GM19324 (cell line): ENCODE results near the gene NR3C1.

ENCODE experiments used
- ATAC-seq: cut with Tn5 transposase; IDR thresholded peaks from one replicate; pipeline ENCODE4 v1.9.1; 2021; ENCODE audit warnings: mild to moderate bottlenecking, moderate library complexity; ENCODE audit not compliant: unreplicated experiment, low FRiP score

NR3C1 gene

DNA sequence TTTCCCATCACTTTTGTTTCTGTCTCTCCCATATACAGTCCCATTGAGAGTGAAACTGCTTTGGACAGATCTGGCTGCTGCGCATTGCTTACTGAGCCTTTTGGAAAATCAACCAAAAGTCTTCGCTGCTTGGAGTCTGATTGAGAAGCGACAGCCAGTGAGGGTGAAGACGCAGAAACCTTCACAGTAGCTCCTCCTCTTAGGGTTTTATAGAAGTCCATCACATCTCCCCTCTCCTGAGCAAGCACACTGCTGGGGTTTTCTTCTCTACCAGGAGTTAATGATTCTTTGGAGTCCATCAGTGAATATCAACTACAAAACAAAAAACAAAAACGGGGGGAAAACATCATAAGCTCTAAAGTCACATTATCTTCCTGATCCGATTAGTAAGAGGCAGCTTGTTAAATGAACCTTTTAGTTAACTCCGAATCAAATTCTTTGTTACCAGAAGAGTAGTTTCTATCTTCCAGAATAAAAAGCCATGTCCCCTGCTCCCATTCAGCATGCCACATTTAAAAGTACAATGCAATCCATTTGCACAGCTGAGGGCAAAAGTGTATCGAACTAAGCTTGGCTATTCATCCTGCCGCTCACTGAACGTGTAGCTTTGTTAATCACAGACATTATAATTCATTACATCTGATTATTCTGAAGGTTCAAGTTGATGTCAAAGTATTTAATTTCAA lies 2.8 kb downstream of the NR3C1 start:
- ATAC-seq = no peak

DNA sequence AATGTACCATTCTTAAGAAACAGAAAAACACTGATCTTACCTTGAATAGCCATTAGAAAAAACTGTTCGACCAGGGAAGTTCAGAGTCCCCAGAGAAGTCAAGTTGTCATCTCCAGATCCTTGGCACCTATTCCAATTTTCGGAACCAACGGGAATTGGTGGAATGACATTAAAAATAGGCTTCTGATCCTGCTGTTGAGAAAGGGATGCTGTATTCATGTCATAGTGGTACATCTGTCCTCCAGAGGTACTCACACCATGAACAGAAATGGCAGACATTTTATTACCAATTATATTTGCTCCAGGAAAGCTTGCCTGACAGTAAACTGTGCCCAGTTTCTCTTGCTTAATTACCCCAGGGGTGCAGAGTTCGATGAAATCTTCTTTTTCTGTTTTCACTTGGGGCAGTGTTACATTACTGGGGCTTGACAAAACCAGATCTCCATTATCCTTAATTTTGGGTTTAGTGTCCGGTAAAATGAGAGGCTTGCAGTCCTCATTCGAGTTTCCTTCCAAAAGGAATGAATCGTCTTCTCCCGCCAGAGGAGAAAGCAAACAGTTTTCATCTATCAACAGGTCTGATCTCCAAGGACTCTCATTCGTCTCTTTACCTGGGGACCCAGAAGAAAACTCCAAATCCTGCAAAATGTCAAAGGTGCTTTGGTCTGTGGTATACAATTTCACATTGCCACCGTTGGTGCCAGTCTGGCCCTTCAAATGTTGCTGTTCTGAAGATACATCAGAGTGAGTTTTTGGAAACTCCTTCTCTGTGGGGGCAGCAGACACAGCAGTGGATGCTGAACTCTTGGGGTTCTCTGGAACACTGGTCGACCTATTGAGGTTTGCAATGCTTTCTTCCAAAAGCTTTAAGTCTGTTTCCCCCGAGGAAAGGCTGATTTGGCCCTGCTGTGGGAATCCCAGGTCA lies 3.6 kb downstream of the NR3C1 start:
- no peak for ATAC-seq

DNA sequence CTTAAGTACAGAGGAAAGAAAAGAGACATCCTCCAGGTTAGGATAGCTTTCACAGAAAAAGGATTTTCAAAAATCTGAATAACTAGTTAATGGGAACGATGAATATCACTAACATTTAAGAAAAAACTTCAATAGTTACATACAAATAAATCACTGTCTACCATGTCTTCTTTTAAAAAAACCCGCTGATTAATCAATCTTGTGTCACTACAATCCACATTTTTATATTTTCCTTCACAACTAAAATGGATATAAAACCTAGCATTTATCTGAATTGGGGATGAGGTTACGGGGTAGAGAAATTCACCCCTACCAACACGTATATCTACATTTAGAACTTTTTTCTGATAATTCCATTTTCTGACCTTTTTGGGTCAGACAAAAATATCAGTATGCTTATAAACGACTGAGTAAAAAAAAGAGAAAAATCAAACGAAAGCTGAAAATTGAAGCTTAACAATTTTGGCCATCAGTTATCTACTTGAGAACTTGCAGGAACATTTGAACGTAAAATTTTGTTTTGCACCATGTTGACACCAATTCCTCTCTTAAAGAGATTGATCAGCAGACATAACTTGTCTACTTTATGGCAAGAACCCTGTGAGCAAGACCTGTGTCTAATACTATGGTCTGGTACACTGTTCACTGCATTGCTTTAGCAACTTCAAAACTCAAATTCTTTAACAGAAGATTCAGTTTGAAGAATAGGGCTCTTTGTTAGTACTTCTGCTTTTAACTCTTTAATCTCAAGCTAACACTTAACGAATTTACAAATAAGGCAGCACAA lies 4.8 kb downstream of the NR3C1 start:
- no peak for ATAC-seq

DNA sequence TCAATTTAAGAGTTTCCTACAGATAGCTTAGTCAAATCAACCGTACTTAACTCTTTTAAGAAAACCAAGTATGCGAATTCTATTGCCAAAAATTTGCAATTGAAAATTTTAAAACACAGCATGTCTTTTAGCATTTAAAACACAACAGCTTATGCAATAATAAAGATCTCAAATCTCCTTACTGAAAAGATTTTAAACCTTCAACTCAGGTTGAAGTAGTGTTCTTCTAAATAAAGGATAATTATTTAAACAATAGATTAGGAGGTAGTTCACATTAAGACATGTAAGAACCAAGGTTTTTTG lies 5.5 kb downstream of the NR3C1 start:
- ATAC-seq = no peak

DNA sequence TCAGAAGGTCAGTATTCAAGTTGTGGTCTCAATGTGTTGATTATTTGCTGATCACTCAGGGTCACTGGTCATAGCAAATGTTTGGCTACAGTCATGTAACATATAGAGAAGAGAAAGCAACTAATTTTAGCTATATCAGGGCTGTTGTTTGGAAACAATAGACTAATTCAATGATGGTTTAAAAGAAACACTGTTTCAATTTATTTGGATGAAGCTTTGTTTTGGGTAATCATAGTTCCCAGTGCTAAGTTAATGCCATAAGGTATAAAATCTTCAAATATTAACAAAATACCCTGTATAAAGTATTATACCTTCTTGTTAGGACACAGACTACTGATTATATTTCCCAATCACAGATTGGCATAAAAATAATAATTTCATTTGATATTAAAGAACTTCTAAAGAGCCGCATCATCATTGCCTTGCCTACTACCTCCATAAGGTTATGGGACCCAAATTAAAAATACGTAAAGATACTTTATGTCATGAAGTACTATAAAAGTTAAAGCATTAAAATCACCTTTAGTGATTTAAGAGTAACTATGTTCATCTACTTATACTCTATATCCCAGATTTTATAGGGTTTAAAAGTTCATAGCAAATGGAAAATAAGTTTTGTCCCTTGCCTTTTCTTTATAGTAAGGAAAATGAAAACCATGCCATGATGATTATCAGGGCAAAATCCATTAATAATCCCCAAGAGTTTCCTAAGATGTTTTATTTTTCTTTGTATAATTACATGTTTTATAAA lies 6.0 kb downstream of the NR3C1 start:
- ATAC-seq = no peak

DNA sequence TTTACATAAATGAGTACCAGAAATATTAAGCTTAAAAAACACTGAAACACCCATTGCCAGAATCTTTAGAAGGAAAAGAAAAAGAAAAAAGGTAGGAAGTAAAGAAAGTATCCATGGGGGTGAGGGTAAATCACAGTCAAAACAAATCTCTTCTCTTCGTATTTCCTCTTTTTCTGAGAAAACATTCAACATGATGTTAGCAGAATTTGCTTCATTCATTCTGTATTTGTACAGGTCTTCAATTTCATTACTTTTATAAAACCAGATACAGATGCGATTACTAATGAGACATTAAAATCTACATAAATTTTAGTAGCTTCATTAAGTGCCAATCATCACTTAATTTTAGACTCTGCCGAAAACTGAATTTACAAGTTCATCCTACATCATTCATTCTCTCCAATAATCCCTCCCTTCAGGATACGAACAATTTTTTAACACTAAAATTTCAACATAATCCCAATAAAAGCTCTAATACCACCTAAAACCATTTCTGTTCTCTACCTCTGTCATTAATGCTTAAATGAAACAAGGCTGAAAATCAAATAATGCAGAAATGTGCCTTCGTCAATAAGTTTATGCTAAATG lies 7.0 kb downstream of the NR3C1 start:
- no peak for ATAC-seq

DNA sequence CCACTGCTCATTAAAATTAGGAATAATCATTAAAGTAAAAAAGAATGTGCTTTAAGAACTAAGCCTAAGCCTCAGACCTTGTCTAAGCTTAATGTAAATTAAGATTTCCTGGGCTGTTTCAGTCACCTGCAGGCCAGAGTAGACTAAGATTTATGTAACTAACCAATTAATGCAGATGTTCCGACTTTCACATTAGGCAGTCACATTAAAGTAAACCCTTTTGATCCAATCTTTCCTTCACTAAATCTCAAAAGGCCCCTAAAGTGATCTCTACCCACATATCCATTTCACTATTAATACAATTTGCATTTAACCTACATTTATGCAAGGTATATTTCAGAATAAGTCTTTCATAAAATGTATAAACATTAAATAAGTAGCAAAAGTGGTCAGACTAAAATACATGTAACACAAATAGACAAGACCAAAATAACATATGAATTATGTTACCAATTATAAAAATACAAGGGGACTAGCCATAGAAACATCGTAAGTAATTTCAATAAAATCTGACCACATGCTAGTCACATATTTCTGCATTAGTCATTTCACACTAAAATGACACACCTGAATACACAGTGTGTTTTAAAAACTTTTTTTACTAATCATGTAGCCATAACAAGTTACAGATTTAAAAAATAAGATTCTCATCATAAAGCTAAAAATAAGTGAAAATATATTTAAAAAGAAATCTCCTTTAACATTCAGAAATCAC lies 7.7 kb downstream of the NR3C1 start:
- no peak for ATAC-seq

DNA sequence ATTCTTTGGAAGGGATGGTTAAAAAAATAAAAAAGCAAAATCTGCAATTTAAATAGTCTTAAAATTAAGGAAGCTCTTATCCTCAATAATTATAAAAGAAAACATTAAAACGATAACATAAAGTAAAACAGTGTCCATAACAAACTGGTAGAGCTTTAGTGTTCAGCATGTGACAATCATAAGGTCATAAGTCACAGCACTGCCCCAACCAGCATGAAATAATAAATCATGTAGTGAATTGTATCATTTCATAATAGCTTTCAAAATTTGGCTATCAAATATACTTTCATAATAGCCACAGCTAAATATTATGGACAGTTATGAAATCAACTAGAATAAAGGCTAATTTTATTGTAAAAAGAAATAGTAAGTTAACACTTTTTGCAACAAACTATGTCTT lies 10.0 kb downstream of the NR3C1 start:
- no peak for ATAC-seq

DNA sequence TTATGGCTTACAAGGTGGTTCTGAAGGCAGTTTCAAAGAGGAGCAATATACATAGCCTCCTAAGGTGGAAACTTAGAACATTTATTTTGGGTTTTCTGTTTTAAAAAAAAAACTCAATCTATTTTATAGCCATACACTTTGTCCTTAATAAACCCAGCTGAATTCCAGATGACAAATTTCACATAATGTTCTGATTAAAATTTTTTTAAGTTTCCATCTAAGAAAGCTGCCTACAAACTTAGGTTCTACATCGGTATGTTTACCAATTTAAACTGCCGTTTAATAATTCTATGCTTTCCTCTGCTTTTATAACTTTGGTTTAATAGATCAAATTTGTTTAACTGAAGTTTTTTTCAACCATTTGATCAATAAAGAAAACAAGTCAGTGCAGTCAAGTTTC lies 12.5 kb downstream of the NR3C1 start:
- ATAC-seq = no peak

DNA sequence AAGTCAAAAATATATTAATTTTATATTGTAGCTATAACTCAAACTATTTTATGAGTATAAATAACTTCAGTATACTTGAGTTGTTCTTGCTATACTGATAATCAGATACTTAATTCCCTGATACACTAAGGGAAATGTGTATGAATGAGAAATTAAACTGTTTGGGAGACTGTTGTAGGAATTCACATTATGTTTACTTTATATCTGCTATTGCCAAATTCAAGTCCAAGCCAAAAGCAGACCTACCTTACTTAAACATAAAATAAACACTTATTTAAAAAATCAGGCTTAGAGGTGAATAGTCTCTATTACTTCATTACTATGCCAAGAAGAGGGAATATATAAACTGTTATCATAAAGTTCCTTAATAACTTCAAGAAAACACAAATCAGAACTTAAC lies 13.2 kb downstream of the NR3C1 start:
- ATAC-seq = no peak

DNA sequence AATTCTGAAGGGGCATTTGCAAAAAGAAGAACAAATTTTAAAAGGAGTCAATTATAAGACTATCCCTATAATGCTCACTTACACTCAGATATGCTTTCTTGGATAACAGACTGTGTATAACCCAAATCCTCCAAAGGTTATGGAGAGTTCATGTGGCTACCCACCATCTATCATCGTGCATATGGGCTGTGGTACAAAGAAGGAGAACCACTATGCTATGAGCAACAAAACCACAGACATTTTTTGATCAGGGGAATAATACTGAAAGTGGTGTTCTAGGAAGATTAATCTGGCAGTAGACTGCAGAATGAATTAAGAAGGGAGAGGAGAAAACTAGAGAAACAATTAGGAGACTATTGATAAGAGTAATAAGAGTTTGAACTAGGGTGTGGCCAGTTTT lies 16.8 kb downstream of the NR3C1 start:
- ATAC-seq = no peak

DNA sequence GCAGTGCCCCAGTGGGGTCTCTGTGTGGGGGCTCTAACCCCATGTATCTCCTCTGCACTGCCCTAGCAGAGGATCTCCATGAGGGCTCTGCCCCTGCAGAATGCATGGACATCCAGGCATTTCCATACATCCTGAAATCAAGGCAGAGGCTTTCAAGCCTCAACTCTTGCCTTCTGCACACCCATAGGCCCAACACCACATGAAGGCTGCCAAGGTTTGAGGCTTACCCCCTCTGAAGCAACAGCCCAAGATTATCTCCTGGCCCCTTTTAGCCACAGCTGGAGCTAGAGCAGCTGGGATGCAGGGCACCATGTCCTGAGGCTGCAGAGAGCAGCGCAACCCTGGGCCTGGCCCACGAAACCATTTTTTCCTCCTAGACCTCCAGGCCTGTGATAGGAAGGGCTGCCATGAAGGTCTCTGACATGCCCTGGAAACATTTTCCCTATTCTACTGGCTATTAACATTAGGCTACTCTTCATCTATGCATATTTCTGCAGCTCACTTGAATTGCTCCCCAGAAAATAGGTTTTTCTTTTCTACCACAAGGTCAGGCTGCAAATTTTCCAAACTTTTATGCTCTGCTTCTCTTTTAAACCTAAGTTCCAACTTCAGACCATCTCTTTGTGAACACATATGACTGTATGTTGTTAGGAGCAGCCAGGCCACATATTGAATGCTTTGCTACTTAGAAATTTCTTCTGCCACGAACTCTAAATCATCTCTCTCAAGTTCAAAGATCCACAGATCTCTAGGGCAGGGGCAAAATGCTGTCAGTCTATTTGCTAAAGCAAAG lies 18.4 kb downstream of the NR3C1 start:
- ATAC-seq = no peak

DNA sequence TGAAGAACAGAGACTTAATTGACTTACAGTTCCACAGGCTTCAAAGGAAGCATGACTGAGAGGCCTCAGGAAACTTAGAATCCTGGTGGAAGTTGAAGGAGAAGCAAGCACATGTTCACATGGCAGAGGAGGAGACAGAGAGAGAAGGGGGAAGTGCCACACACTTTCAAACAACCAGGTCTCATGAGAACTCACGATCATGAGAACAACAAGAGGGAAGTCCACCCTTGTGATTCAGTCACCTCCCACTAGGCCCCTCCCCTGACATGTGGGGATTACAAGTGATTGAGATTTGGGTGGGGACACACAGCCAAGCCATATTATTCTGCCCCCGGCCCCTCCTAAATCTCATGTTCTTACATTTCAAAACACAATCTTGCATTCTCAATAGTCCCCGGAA lies 19.5 kb downstream of the NR3C1 start:
- no peak for ATAC-seq

DNA sequence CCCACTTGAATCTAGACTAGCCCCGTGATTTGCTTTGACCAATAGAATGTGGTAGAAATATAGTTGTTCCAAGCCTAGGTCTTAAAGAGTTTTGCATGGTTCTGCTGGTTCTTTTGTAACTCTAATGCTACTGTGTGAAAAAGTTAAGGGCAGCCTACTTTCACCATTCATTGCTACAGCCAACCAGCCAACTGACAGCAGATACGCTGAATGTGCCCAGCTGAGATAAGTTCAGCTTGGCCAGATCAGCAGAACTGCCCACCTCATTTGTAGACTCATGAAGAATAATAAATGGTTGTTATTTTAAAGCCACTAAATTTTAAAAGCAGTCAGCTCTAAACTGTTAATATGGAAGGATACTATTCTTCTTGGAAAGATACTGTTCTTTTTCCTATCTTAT lies 23.9 kb downstream of the NR3C1 start:
- ATAC-seq = no peak

DNA sequence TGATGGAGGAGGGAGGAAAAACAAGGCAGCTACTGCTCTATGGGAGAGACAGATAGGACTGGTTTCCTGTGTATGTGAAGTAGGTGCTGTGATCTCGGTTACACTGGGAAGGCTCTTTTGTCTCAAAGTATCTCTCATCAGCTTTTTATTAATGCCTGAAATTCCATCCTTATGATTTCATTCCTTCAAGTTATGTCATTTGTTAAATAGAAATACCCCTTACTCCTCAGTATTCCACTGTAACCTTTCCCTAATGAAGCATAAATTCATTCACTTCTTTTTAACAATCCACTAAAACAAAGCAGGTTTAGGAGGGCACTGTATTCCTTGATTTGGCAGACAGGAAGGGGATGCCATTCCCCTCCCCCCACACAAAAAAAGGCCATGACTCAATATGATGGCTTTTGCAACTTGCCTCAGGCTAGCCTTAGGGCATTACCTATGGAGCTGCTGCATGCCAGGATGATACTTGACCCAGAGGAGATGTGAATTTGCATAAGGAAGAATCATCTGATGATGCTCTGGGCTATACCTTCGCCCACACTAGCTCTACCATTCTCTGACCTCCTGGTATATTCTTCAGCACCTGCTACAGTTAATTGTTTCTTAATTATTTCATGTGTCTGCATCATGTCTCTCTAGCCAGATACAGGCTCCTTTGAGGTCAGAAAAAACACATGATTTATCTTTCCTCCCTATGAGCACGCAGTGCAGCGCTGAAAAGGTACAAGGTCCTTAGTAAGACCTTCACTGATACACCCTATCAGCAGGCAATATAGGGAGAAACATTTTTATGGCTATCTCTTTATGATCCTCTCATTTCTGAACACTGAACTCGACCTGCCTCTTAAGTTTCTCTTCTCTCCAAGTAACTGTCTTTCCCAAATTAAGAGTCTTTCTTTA lies 26.3 kb downstream of the NR3C1 start:
- no peak for ATAC-seq

DNA sequence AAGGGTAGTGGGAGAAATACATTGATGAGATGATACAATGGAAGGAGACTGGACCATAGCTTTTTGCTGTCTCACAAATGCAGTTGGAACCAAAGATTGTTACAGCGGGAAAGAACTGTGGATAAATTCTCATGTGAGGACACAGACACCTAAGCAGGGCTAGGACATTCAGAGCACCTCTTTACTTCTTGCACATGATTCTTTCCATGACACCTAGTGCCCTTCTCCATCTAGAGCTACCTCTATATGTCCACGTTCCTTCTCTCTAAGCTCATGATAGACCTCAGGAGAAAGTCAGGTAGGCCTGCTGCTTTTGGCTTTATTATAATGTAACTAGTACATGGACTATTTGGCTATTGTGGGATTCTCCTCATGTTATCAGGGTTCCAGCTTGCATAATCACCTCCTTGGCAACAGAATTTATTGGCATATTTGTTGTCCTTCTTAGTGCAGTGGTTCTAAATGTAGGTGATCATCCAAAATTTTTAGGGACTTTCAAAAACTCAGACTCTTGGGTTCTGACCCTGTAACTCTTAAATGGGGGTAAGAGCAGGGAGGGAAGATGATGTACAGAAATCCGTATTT lies 27.2 kb downstream of the NR3C1 start:
- no peak for ATAC-seq

DNA sequence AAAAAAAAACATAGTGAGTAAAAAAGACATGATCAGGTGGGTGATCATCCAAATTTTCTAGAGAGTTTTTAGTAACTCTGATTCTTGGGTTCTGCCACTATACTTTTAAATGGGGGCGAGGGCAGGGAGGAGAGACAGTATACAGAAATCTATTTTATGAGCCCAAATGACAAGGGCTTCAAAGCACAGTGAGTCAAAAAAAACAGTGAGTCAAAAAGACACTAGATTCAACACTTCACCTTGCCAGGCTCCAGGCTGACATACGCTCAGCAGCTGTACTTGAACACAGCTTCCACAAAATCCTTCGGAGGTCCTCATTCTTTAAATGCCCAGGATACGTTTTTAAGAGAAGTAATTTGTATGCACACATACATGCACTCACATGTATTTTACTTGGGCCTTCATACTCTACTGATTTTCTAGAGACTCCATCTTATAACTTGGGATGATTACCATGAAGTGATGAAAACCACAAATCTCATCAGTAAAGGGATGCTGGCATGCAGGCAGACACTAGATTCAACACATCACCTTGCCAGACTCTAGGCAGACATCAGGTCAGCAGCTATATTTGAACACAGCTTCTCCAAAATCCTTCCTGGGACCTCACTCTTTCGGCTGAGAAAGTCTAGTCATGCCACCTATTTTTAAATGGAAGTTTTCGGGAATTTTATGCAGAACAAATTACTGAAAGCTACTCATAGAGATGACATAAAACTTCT lies 28.8 kb downstream of the NR3C1 start:
- ATAC-seq = no peak
